Kidney epithelial cell (primary cell): ENCODE results near the gene SH3RF3. TPM values are rescaled to one million over a fixed set of nuclear protein-coding genes. Genes with fewer than 3 reads are reported as not detected.

Experiments
- DNase-seq: peaks from one replicate; pipeline ENCODE4 v3.0.0-alpha.2; 2010; ENCODE audit warnings: low read depth
- H3K27me3 ChIP-seq: 2 replicates; pipeline ENCODE4 v1.6.0; 2011; ENCODE audit warnings: low read length; ENCODE audit not compliant: control insufficient read depth, insufficient read depth
- H3K36me3 ChIP-seq: 2 replicates; pipeline ENCODE4 v1.5.1; 2011; ENCODE audit warnings: low read length; ENCODE audit not compliant: control insufficient read depth, insufficient read depth
- H3K4me3 ChIP-seq: 2 replicates; pipeline ENCODE4 v1.5.1; 2011; ENCODE audit warnings: low read depth, mild to moderate bottlenecking, control low read depth, low read length
- total RNA-seq: library from RNA; depleted of rRNA; stranded (reverse); fragments of >200 nt; gene quantifications from 2 replicates; pipeline ENCODE4 v1.2.3, GENCODE V29; 2015
- TF ChIP-seq, protein P1 (sequence below): IDR thresholded peaks from 2 replicates; pipeline ENCODE4 v1.5.1; 2011; ENCODE audit warnings: mild to moderate bottlenecking, moderate library complexity, low read length, control low read depth, inconsistent platforms; ENCODE audit not compliant: insufficient read depth, poor library complexity, severe bottlenecking

Gene SH3RF3
- total RNA-seq, 1 donor from 2014 or later, result 9.6 TPM

DNA sequence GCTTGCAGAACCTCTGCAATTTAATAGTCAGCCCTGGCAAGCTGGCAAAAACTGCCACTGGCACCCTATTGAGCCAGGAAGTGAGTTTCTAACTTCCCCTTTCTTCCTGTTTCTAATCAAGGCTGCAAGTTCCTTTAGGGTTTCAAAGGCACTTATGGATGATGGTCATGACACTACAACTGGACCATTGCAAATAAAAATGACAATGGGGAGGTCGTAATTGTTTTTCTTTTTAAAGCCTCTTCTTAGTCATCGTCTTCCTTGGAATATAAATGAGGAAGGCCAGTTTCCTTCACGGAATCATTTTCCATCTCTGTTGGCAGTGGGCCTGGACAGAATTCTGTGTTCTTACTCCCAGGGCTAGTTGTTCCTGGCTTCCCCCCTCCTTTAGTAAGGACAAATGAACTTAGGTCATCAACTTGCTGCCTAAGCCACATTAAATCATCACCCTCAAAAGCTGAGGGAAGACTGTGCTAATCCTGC, 35.8 kb downstream of the SH3RF3 start:
- no peak for DNase-seq
- H3K27me3 ChIP-seq, result no peaks in the 10 kb centered on the region
- H3K36me3 ChIP-seq, result no peaks in the 10 kb centered on the region
- TF ChIP-seq, protein P1, sequence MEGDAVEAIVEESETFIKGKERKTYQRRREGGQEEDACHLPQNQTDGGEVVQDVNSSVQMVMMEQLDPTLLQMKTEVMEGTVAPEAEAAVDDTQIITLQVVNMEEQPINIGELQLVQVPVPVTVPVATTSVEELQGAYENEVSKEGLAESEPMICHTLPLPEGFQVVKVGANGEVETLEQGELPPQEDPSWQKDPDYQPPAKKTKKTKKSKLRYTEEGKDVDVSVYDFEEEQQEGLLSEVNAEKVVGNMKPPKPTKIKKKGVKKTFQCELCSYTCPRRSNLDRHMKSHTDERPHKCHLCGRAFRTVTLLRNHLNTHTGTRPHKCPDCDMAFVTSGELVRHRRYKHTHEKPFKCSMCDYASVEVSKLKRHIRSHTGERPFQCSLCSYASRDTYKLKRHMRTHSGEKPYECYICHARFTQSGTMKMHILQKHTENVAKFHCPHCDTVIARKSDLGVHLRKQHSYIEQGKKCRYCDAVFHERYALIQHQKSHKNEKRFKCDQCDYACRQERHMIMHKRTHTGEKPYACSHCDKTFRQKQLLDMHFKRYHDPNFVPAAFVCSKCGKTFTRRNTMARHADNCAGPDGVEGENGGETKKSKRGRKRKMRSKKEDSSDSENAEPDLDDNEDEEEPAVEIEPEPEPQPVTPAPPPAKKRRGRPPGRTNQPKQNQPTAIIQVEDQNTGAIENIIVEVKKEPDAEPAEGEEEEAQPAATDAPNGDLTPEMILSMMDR, result no peak
- H3K4me3 ChIP-seq, result no peak overlapping the region

- Histone ChIP-seq H3K27me3 (no peaks in the 10 kb centered on the region), H3K36me3 (no peaks in the 10 kb centered on the region), H3K4me3 (no peak overlapping the region)
- TF ChIP-seq, protein P1, result no peak
- DNase-seq, result no peak
Measured at GRCh38 chr2:109166811-109167210, 37.8 kb downstream of the SH3RF3 start.

- no peak for DNase-seq
- Histone ChIP-seq H3K27me3 (no peaks in the 10 kb centered on the region), H3K36me3 (no peaks in the 10 kb centered on the region), H3K4me3 (no peak overlapping the region)
- TF ChIP-seq, protein P1, result no peak
Measured at GRCh38 chr2:109168086-109168485, 39.1 kb downstream of the SH3RF3 start.

DNA sequence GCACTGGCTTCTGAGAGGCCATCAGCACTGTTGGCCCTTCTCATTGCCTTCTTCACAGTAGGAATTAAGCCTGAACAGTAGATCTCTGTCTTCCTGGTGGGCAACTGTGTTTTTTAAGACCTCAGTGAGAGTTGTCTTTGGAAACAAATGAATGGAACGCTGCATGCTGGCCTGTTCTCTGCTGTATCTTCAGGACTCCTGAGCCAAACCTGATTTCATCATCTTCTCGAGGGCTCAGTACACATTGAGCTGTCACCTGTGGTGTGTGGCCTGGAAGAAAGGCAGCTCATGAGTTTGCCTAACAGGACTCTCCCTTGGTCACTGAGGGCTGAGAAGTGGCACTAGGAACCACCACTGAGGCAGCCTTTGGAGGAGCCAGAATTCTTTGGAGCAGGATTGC, 39.7 kb downstream of the SH3RF3 start:
- no peak for DNase-seq
- H3K36me3 ChIP-seq, result no peaks in the 10 kb centered on the region
- H3K4me3 ChIP-seq, result no peak overlapping the region
- H3K27me3 ChIP-seq, result no peaks in the 10 kb centered on the region
- TF ChIP-seq, protein P1, result no peak

- TF ChIP-seq, protein P1, result no peak
- Histone ChIP-seq H3K36me3 (no peaks in the 10 kb centered on the region), H3K27me3 (no peaks in the 10 kb centered on the region), H3K4me3 (no peak overlapping the region)
- no peak for DNase-seq
Measured at GRCh38 chr2:109170645-109171044, 41.6 kb downstream of the SH3RF3 start.
